Activated naive CD4-positive, alpha-beta T cell treated with anti-CD3 and anti-CD28 coated beads, Interleukin-2, amount 50 U/mL, for 24 hours (primary cell): ENCODE measurements around the gene MARCHF9.
A peak's percentile ranks its signal among the peaks of the same experiment; 100 is the strongest.

ENCODE experiments used
- H3K27ac Mint-ChIP-seq: one replicate; pipeline ENCODE4 v1.8.0; 2021; ENCODE audit warnings: mild to moderate bottlenecking, mixed read lengths
- H3K27me3 Mint-ChIP-seq: one replicate; pipeline ENCODE4 v1.8.0; 2021; ENCODE audit warnings: mixed read lengths
- H3K36me3 Mint-ChIP-seq: one replicate; pipeline ENCODE4 v1.8.0; 2021; ENCODE audit warnings: mixed read lengths
- H3K4me1 Mint-ChIP-seq: one replicate; pipeline ENCODE4 v1.8.0; 2021; ENCODE audit warnings: mixed read lengths
- H3K4me3 Mint-ChIP-seq: one replicate; pipeline ENCODE4 v1.8.0; 2021; ENCODE audit warnings: mild to moderate bottlenecking, mixed read lengths
- H3K9me3 Mint-ChIP-seq: one replicate; pipeline ENCODE4 v1.8.0; 2021; ENCODE audit warnings: mixed read lengths

MARCHF9 gene

DNA sequence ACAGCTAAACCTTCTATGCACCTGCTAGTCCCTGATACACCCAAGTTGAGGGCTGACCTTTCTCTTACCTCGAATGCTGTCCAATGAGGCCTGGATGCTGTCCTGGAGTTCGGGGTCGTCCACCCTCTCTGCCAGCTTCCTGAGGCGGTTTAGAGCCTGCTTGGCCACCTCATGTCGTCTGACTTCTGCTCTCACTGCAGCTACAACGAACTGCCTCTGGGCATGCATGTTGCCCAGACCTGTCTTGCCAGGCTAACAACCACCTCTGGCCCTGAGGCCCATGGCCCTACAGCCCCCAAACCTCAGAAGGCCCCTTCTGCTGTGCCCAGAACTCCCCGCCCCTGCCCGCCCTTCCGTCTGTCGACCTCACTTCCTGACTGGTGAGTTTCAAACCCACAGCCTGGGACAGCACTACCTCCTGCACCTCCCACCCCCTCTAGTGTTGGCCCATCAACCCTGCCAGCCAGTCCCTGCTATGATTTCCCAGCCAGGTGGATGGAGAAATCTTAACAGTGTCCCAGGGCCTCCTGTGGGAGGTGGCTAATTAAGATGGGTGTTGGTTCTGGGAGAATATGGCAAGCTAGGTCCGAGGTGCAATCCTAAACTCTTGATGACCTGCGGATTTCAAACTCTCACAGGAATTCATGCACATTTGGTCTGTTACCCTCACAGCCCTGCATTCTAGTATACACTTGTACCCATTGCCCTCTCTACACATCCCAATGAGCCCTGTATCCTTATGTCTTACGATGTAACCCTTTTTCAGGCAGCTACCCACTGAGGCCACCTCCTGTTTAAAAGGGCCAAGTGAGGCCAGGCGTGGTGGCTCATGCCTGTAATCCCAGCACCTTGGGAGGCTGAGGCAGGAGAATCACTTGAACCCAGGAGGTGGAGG lies 12.8 kb upstream of the MARCHF9 start:
- H3K4me1 Mint-ChIP-seq = peaks cover 57% of the 10 kb centered on the region
- peak overlapping the region; percentile 89 for H3K4me3 Mint-ChIP-seq
- peaks cover under 1% of the 10 kb centered on the region for H3K36me3 Mint-ChIP-seq
- no peaks in the 10 kb centered on the region for H3K9me3 Mint-ChIP-seq
- H3K27ac Mint-ChIP-seq = peak overlapping the region; percentile 77
- H3K27me3 Mint-ChIP-seq = no peaks in the 10 kb centered on the region

DNA sequence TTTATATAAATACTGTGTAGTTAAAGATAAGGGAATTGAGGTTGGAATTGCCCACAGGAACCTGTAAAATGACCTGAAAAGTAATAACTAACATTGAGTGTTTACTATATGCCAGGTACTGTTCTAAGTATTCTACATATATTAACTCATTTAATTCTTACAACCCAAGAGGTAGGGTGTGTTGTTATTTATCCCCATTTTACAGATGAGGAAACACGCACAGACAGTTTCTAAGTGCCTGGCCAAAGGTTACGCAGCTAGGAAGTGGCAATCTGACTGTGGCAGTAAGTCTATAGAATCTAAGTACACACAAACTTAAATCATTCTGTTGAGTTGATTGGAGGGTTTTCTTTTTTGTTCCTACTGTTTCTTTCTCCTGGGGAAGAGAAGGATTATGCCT lies 11.1 kb upstream of the MARCHF9 start:
- H3K27ac Mint-ChIP-seq = peak overlapping the region; percentile 96
- H3K36me3 Mint-ChIP-seq = peaks cover 4% of the 10 kb centered on the region
- peak overlapping the region; percentile 98 for H3K4me3 Mint-ChIP-seq
- H3K27me3 Mint-ChIP-seq = no peaks in the 10 kb centered on the region
- peaks cover 61% of the 10 kb centered on the region for H3K4me1 Mint-ChIP-seq
- no peaks in the 10 kb centered on the region for H3K9me3 Mint-ChIP-seq

- no peaks in the 10 kb centered on the region for H3K27me3 Mint-ChIP-seq
- H3K4me1 Mint-ChIP-seq = peaks cover 56% of the 10 kb centered on the region
- peak overlapping the region; percentile 98 for H3K4me3 Mint-ChIP-seq
- H3K9me3 Mint-ChIP-seq = no peaks in the 10 kb centered on the region
- H3K36me3 Mint-ChIP-seq = peaks cover 4% of the 10 kb centered on the region
- H3K27ac Mint-ChIP-seq = peak overlapping the region; percentile 96
These were observed 10.6 kb upstream of the MARCHF9 start for GRCh38 chr12:57744194-57744776.

DNA sequence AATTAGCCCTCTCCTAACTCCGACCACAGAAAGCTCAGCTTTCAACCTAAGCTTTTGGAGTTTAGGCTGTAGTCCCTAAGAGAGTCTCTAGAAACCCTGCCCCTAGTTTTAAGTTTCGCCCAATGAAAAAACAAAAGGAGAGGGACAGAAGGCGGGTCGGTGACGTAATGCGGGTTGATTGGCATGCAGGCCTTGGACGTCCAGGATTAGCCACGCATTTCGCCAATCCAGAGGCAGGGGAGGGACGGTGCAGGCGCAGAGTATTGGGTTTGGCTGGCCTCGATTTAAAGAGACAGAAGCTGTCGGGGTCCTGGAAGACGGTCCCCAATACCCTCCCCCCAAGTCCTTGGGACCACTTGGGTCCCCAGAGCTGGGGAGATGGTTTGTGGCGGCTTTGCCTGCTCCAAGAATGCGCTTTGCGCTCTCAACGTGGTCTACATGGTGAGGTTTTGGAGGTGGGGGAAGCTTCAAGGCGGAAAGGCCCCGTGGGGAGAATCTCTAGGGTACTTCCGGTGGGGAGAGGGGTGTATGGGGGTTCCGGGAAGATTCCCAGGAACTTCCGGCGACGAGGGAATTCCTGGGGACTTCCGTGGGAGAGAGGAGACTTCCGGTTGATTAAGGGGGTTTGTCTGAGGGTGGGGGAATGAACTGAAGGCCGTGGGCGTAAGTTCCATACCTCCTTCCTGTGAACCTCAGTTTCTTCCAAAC lies 10.0 kb upstream of the MARCHF9 start, which contains the start of gene TSPAN31:
TSS of gene TSPAN31 (plus strand) at position 263 of the 708 bp plus-strand sequence. CDS start at position 379, 116 bp downstream.
- Mint-ChIP-seq H3K4me3 (peak within 1 kb of the TSS; percentile 98), H3K36me3 (peaks cover 4% of the 10 kb centered on the region)

DNA sequence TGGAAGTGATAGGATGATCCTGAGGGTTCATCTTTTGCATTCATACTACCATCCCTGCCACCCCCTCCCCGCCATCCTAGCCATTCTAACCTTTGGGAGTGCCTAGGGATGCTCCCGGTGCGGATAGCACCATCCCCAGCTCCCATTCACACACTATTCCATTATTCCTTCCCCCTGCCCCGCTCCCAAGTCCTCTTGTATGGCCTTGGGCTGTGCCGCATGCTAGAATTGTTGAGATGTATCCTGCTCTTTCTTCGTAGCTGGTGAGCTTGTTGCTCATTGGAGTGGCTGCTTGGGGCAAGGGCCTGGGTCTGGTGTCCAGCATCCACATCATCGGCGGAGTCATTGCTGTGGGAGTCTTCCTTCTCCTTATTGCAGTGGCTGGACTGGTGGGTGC lies 9.4 kb upstream of the MARCHF9 start:
- Mint-ChIP-seq H3K27ac (peak overlapping the region; percentile 96), H3K27me3 (no peaks in the 10 kb centered on the region), H3K4me3 (peak overlapping the region; percentile 98), H3K4me1 (peaks cover 50% of the 10 kb centered on the region), H3K36me3 (peaks cover 7% of the 10 kb centered on the region), H3K9me3 (no peaks in the 10 kb centered on the region)

More for the DNA sequence above, 10.0 kb upstream of the MARCHF9 start, which contains the start of gene TSPAN31:
- H3K27ac Mint-ChIP-seq = peak within 1 kb of the TSS; percentile 96
- no peaks in the 10 kb centered on the region for H3K9me3 Mint-ChIP-seq
- peaks cover 51% of the 10 kb centered on the region for H3K4me1 Mint-ChIP-seq
- no peaks in the 10 kb centered on the region for H3K27me3 Mint-ChIP-seq

GRCh38 chr12:57746025-57746424 lies 8.9 kb upstream of the MARCHF9 start:
- peaks cover 50% of the 10 kb centered on the region for H3K4me1 Mint-ChIP-seq

GRCh38 chr12:57749061-57749460 lies 5.8 kb upstream of the MARCHF9 start:
- Mint-ChIP-seq H3K4me1 (peaks cover 64% of the 10 kb centered on the region), H3K4me3 (no peak overlapping the region), H3K27me3 (no peaks in the 10 kb centered on the region), H3K9me3 (no peaks in the 10 kb centered on the region), H3K36me3 (peaks cover 18% of the 10 kb centered on the region), H3K27ac (peak overlapping the region; percentile 52)

More at GRCh38 chr12:57746025-57746424, 8.9 kb upstream of the MARCHF9 start:
- H3K4me3 Mint-ChIP-seq = peak overlapping the region; percentile 98
- H3K9me3 Mint-ChIP-seq = no peaks in the 10 kb centered on the region
- peak overlapping the region; percentile 96 for H3K27ac Mint-ChIP-seq
- peaks cover 10% of the 10 kb centered on the region for H3K36me3 Mint-ChIP-seq
- no peaks in the 10 kb centered on the region for H3K27me3 Mint-ChIP-seq

DNA sequence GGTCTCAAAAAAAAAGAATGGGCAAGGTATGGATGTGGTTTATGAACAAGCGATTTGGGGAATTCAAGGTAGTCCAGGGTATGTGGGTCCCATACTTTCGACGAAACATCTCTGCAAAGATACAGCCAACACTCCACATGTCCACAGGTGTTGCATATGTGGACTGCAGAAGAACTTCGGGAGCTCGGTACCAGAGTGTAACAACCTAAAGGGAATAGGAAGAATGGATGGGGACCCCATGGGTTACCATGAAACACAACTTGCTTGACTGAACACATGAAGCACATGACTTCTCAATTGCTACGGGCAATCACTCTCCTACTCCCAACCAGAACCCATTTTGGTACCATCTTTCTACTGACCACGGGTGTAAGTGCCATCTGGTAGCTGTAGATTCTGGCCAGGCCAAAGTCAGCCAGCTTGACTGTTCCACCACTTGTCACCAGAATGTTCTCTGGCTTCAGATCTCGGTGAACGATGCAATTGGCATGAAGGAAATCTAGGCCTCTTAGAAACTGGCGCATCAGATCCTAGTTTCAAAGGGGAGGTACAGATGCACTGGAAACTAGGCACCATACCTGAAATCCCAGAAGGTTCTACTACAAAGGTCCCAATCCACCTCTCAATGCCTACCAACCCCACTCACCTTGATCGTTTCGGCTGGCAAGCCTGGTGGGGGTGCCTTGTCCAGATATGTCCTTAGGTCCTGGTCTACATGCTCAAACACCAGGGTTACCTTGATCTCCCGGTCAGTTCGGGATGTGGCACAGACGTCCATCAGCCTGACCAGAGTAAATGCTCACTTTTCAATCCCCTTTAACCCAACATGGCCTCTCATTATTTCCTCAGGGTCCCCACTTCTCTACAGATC lies 4.1 kb upstream of the MARCHF9 start:
- H3K27ac Mint-ChIP-seq = peak overlapping the region; percentile 94
- H3K9me3 Mint-ChIP-seq = no peaks in the 10 kb centered on the region
- no peaks in the 10 kb centered on the region for H3K27me3 Mint-ChIP-seq
- H3K4me3 Mint-ChIP-seq = peak overlapping the region; percentile 95
- peaks cover 57% of the 10 kb centered on the region for H3K4me1 Mint-ChIP-seq
- H3K36me3 Mint-ChIP-seq = peaks cover 18% of the 10 kb centered on the region

DNA sequence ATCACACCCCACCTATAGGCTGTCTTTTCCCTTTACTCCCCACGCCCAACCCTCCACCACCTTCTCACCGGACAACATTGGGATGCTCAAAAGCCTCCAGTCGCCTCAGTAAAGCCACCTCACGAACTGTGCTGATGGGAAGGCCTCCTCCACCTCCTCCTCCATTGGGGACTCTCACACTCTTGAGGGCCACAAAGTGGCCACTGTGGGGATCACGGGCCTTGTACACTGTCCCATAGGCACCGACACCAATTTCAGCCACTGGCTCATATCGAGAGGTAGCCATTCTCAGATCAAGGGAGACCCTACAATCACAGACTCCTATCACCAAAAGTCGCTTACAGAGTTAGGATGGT lies 3.5 kb upstream of the MARCHF9 start:
- H3K9me3 Mint-ChIP-seq = no peaks in the 10 kb centered on the region
- H3K27ac Mint-ChIP-seq = peak overlapping the region; percentile 94
- peak overlapping the region; percentile 95 for H3K4me3 Mint-ChIP-seq
- H3K27me3 Mint-ChIP-seq = no peaks in the 10 kb centered on the region
- peaks cover 56% of the 10 kb centered on the region for H3K4me1 Mint-ChIP-seq
- H3K36me3 Mint-ChIP-seq = peaks cover 18% of the 10 kb centered on the region

- Mint-ChIP-seq H3K27ac (peak within 1 kb of the TSS; percentile 94), H3K27me3 (no peaks in the 10 kb centered on the region), H3K36me3 (peaks cover 18% of the 10 kb centered on the region), H3K4me1 (peaks cover 59% of the 10 kb centered on the region), H3K4me3 (peak within 1 kb of the TSS; percentile 95), H3K9me3 (no peaks in the 10 kb centered on the region)
These were observed 2.9 kb upstream of the MARCHF9 start, which contains the start of gene CDK4 for GRCh38 chr12:57751788-57752667. Gene CDK4 (minus strand): TSS chr12:57752310. CDS start chr12:57751717, 593 bp downstream.

DNA sequence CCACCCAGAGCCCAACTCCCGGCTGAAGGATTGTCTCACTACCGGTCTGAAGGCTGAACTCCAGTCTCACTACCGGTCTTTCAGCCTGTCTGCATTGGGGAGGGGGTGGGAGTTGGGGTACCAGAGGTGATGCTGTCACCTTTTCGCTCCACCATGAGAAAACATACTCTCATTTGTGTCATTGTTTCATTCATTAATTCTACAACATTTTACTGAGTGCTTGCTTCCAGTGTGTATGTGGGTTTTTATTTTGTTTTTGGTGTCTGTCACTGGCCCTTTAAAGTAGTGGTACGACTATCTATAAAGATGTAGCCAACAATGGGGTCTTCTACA lies 2.3 kb upstream of the MARCHF9 start:
- H3K4me3 Mint-ChIP-seq = peak overlapping the region; percentile 95
- H3K27me3 Mint-ChIP-seq = no peaks in the 10 kb centered on the region
- H3K4me1 Mint-ChIP-seq = peaks cover 56% of the 10 kb centered on the region
- peaks cover 13% of the 10 kb centered on the region for H3K36me3 Mint-ChIP-seq
- peak overlapping the region; percentile 94 for H3K27ac Mint-ChIP-seq
- H3K9me3 Mint-ChIP-seq = no peaks in the 10 kb centered on the region

GRCh38 chr12:57753756-57754337 lies 1.1 kb upstream of the MARCHF9 start:
- no peaks in the 10 kb centered on the region for H3K9me3 Mint-ChIP-seq
- peaks cover 61% of the 10 kb centered on the region for H3K4me1 Mint-ChIP-seq
- H3K36me3 Mint-ChIP-seq = peaks cover 18% of the 10 kb centered on the region
- H3K27ac Mint-ChIP-seq = peak overlapping the region; percentile 84
- no peaks in the 10 kb centered on the region for H3K27me3 Mint-ChIP-seq
- peak overlapping the region; percentile 90 for H3K4me3 Mint-ChIP-seq

DNA sequence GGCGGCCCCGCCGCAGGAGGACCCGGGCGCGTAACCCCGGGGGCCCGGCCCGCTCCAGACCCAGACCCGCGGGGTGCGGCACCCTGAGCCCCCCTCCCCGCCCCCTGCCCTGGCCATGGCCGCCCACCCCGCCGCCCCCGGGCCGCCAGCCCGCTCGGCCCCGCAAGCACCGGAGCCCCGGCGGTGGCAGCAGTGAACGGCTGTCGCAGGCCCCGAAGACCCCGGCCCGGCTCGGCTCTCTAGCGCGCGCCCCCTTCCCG lies 221 bp downstream of the MARCHF9 start:
- Mint-ChIP-seq H3K36me3 (peaks cover 19% of the 10 kb centered on the region), H3K4me3 (no peak overlapping the region), H3K9me3 (no peaks in the 10 kb centered on the region), H3K27ac (no peak overlapping the region), H3K4me1 (peaks cover 70% of the 10 kb centered on the region), H3K27me3 (no peaks in the 10 kb centered on the region)
